CD4-positive, alpha-beta T cell (primary cell): Measurements from ENCODE around the gene PPP1R9A. TPM values are rescaled to one million over a fixed set of nuclear protein-coding genes. Genes with fewer than 3 reads are reported as not detected.

Experiments
- ATAC-seq: fragments of 200-7000 bp; cut with Tn5 transposase; one replicate; pipeline ENCODE4 v1.10.0; 2022; ENCODE audit warnings: mild to moderate bottlenecking; ENCODE audit not compliant: poor library complexity
- CTCF ChIA-PET: fragments of 350-600 bp; sonication (Branson Sonifier 250); formaldehyde crosslinking; loops from one replicate; lab custom pipeline; 2021; ENCODE audit warnings: antibody characterized with exemption, inconsistent platforms; lab: Charles Lee
- POLR2A ChIA-PET: fragments of 350-600 bp; sonication (Branson Sonifier 250); formaldehyde crosslinking; loops from one replicate; lab custom pipeline; 2021; ENCODE audit warnings: antibody characterized with exemption, inconsistent platforms; lab: Charles Lee
- DNase-seq, 14 experiments: peaks; one replicate each; pipeline ENCODE4 v3.0.0-alpha.2; 2013 to 2020; ENCODE audit warnings: mixed read lengths in 2 of 14
- H3K27ac ChIP-seq, 2 donors: one replicate each; pipeline versions ENCODE4 v1.5.1 to v1.7.0; 2013; ENCODE audit warnings: low read length in 2 of 2, low read depth in 1 of 2, mild to moderate bottlenecking in 1 of 2
- H3K27me3 ChIP-seq, 2 experiments: 1 replicate in 1 of 2; 2 replicates in 1 of 2; pipeline versions ENCODE4 v1.6.1 to v1.7.0; 2013; ENCODE audit warnings: low read length in 2 of 2, control low read depth in 1 of 2, mild to moderate bottlenecking in 1 of 2, moderate library complexity in 1 of 2; ENCODE audit not compliant: insufficient read depth in 2 of 2, control insufficient read depth in 1 of 2
- H3K36me3 ChIP-seq: one replicate; pipeline ENCODE4 v1.6.1; 2013; ENCODE audit warnings: low read length, control low read depth; ENCODE audit not compliant: insufficient read depth
- H3K4me1 ChIP-seq: one replicate; pipeline ENCODE4 v1.6.1; 2013; ENCODE audit warnings: low read length, control low read depth; ENCODE audit not compliant: insufficient read depth
- H3K4me3 ChIP-seq: one replicate; pipeline ENCODE4 v1.5.1; 2013; ENCODE audit warnings: mild to moderate bottlenecking, low read length, moderate library complexity
- H3K9me3 ChIP-seq, 2 experiments: 1 replicate in 1 of 2; 2 replicates in 1 of 2; pipeline versions ENCODE4 v1.6.1 to v1.7.0; 2013; ENCODE audit warnings: low read length in 2 of 2, mild to moderate bottlenecking in 2 of 2, control low read depth in 1 of 2, moderate library complexity in 1 of 2; ENCODE audit not compliant: control insufficient read depth in 1 of 2, insufficient read depth in 1 of 2
- H3K27ac Mint-ChIP-seq: one replicate; pipeline ENCODE4 v1.8.0; 2020; ENCODE audit warnings: mixed read lengths
- H3K27me3 Mint-ChIP-seq: one replicate; pipeline ENCODE4 v1.8.0; 2021; ENCODE audit warnings: mixed read lengths
- H3K36me3 Mint-ChIP-seq: one replicate; pipeline ENCODE4 v1.8.0; 2021; ENCODE audit warnings: low read depth, mixed read lengths
- H3K4me1 Mint-ChIP-seq: one replicate; pipeline ENCODE4 v1.8.0; 2021; ENCODE audit warnings: low read depth, mixed read lengths
- H3K4me3 Mint-ChIP-seq: one replicate; pipeline ENCODE4 v1.8.0; 2020; ENCODE audit warnings: mild to moderate bottlenecking, mixed read lengths
- H3K9me3 Mint-ChIP-seq: one replicate; pipeline ENCODE4 v1.8.0; 2020; ENCODE audit warnings: mixed read lengths
- intact Hi-C, 2 experiments: fragments of 100-400 bp; cut with DNase I in 1 of 2; cut with micrococcal nuclease in 1 of 2; formaldehyde crosslinking; loops; one replicate each; pipeline versions ENCODE4 v1.15.1 to v1.9.0; 2023 to 2025; cut with DNase I, micrococcal nuclease
- total RNA-seq, 174 experiments: library from RNA in 2 of 174; stranded (reverse) in 2 of 174; gene quantifications; one replicate each; pipeline ENCODE4 v1.2.3 and lab custom pipeline; 2021 to 2026
- TF ChIP-seq, protein P1 (sequence below): fragments of 200-600 bp; IDR thresholded peaks from one replicate; pipeline ENCODE4 v1.8.0; 2022; ENCODE audit warnings: antibody characterized with exemption, mild to moderate bottlenecking

The PPP1R9A gene
- total RNA-seq, 2 experiments from 2014 or later, result not detected

DNA sequence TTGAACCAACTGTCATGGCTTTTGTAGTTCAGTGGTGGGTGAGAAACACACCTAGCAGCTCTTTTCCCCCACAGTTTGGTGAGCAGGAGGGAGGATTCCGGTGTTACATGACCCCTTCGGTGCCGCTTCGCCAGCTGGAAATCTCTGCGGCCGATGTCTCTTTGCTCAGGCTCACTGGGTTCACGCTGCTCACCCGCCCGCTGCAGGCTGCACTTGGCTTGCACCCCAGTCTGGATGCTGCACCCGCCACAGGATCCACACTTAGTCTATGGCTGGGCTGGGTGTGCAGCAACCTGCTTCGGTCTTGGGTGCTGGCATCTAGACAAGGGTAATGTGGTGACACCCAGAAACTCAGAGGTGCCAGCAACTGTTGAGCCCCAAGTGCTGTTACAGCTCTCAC, 225.1 kb downstream of the PPP1R9A start:
- H3K27ac ChIP-seq, result no peak overlapping the region
- TF ChIP-seq, protein P1, sequence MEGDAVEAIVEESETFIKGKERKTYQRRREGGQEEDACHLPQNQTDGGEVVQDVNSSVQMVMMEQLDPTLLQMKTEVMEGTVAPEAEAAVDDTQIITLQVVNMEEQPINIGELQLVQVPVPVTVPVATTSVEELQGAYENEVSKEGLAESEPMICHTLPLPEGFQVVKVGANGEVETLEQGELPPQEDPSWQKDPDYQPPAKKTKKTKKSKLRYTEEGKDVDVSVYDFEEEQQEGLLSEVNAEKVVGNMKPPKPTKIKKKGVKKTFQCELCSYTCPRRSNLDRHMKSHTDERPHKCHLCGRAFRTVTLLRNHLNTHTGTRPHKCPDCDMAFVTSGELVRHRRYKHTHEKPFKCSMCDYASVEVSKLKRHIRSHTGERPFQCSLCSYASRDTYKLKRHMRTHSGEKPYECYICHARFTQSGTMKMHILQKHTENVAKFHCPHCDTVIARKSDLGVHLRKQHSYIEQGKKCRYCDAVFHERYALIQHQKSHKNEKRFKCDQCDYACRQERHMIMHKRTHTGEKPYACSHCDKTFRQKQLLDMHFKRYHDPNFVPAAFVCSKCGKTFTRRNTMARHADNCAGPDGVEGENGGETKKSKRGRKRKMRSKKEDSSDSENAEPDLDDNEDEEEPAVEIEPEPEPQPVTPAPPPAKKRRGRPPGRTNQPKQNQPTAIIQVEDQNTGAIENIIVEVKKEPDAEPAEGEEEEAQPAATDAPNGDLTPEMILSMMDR, result no peak
- ATAC-seq (no peak), DNase-seq (no peak)
- intact Hi-C loops, result no loop called here
- ChIA-PET CTCF (no interaction called here), POLR2A (no interaction called here)
- H3K9me3 ChIP-seq, result peaks cover 0 to 8% of the 10 kb centered on the region in 2 experiments
- H3K4me3 ChIP-seq, result no peak overlapping the region
- no peaks in the 10 kb centered on the region for H3K4me1 Mint-ChIP-seq
- no peaks in the 10 kb centered on the region for H3K4me1 ChIP-seq
- H3K4me3 Mint-ChIP-seq, result no peak overlapping the region
- peaks cover 5% of the 10 kb centered on the region for H3K9me3 Mint-ChIP-seq
- no peaks in the 10 kb centered on the region for H3K27me3 Mint-ChIP-seq
- H3K27me3 ChIP-seq, result no peaks in the 10 kb centered on the region
- H3K36me3 ChIP-seq, result no peaks in the 10 kb centered on the region
- H3K27ac Mint-ChIP-seq, result no peak overlapping the region
- no peaks in the 10 kb centered on the region for H3K36me3 Mint-ChIP-seq

DNA sequence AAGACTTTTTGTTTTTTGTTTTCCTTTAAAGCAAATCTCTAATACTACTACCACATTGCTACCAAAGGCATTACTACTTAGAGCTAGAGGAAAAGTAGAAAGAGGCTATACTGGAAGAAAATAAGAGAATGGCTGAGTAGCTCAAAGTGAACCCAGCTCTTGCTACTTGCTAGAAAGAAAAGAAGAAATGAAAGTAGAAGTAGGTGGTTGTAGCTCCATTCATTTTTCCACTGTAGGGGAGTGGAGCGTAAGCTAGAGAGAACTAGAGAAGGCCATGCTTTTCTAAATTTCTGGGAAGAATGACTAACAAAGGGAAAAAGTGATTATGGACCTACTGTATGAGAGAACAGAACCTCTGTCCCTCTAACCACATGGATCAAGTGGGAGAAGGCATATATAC, 232.5 kb downstream of the PPP1R9A start:
- intact Hi-C loops, result no loop called here
- Mint-ChIP-seq H3K36me3 (no peaks in the 10 kb centered on the region), H3K9me3 (peaks cover 1% of the 10 kb centered on the region), H3K4me1 (no peaks in the 10 kb centered on the region), H3K4me3 (no peak overlapping the region), H3K27ac (no peak overlapping the region), H3K27me3 (no peaks in the 10 kb centered on the region)
- POLR2A ChIA-PET, result no interaction called here
- CTCF ChIA-PET, result no interaction called here
- H3K4me3 ChIP-seq, result no peak overlapping the region
- ATAC-seq (no peak), DNase-seq (no peak)
- H3K36me3 ChIP-seq, result no peaks in the 10 kb centered on the region
- no peak overlapping the region for H3K27ac ChIP-seq
- H3K27me3 ChIP-seq, result no peaks in the 10 kb centered on the region
- no peaks in the 10 kb centered on the region for H3K4me1 ChIP-seq
- no peaks in the 10 kb centered on the region for H3K9me3 ChIP-seq
- TF ChIP-seq, protein P1, result no peak

DNA sequence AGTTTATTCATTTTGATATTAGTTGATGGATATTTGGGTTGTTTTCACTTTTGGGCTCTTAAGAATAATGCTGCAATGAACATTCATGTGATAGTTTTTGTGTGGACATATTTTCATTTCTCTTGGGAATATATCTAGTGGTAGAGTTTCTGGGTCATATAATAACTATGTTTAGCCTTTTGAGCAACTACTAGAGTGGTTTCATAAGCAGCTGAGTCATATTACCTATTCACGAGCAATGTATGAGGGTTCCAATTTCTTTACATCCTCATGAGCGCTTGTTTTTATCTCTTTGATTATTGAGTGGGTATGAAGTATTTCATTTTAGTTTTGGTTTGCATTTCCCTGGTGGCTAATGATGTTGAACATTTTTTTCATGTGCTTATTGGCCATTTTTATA, 234.4 kb downstream of the PPP1R9A start:
- ATAC-seq (no peak), DNase-seq (no peak)
- intact Hi-C loops, result no loop called here
- ChIA-PET CTCF (no interaction called here), POLR2A (no interaction called here)
- Histone ChIP-seq H3K27me3 (no peaks in the 10 kb centered on the region), H3K9me3 (no peaks in the 10 kb centered on the region), H3K4me1 (no peaks in the 10 kb centered on the region), H3K27ac (no peak overlapping the region), H3K4me3 (no peak overlapping the region), H3K36me3 (no peaks in the 10 kb centered on the region)
- Mint-ChIP-seq H3K27me3 (no peaks in the 10 kb centered on the region), H3K36me3 (no peaks in the 10 kb centered on the region), H3K27ac (no peak overlapping the region), H3K9me3 (no peaks in the 10 kb centered on the region), H3K4me1 (no peaks in the 10 kb centered on the region), H3K4me3 (no peak overlapping the region)
- TF ChIP-seq, protein P1, result no peak
